DND-41 (cell line): Measurements from ENCODE around the gene TSPOAP1.

ENCODE experiments used
- ATAC-seq: fragments of 200-7000 bp; cut with Tn5 transposase; 3 replicates; pipeline ENCODE4 v1.9.1; 2021; ENCODE audit warnings: low read depth; ENCODE audit not compliant: insufficient read depth
- DNase-seq: peaks from one replicate; pipeline ENCODE4 v3.0.0-alpha.2; 2020
- H2AFZ ChIP-seq: 2 replicates; pipeline ENCODE4 v1.6.0; 2012; ENCODE audit warnings: low read depth, low read length
- H3K27ac ChIP-seq: 2 replicates; pipeline ENCODE4 v1.5.1; 2012; ENCODE audit warnings: low read length, inconsistent platforms
- H3K27me3 ChIP-seq: fragments of 200-600 bp; sonication (generic); 2 replicates; pipeline ENCODE4 v1.6.0; 2012; ENCODE audit warnings: low read length, mild to moderate bottlenecking, inconsistent platforms; ENCODE audit not compliant: insufficient read depth, poor library complexity
- H3K36me3 ChIP-seq: 2 replicates; pipeline ENCODE4 v1.5.1; 2012; ENCODE audit warnings: low read length, inconsistent platforms; ENCODE audit not compliant: insufficient read depth
- H3K4me1 ChIP-seq: 2 replicates; pipeline ENCODE4 v1.5.1; 2012; ENCODE audit warnings: mild to moderate bottlenecking, low read length; ENCODE audit not compliant: insufficient read depth
- H3K4me2 ChIP-seq: 2 replicates; pipeline ENCODE4 v1.6.0; 2012; ENCODE audit warnings: mild to moderate bottlenecking, moderate library complexity, low read length, inconsistent platforms; ENCODE audit not compliant: insufficient read depth
- H3K4me3 ChIP-seq, 2 experiments: fragments of 200-600 bp in 1 of 2; shearing (Covaris generic) in 1 of 2; 2 replicates each; pipeline ENCODE4 v1.5.1; 2012 to 2016; ENCODE audit warnings: inconsistent platforms in 2 of 2, low read length in 2 of 2, mild to moderate bottlenecking in 2 of 2, low read depth in 1 of 2, moderate library complexity in 1 of 2
- H3K79me2 ChIP-seq: 2 replicates; pipeline ENCODE4 v1.6.0; 2012; ENCODE audit warnings: low read length, inconsistent platforms; ENCODE audit not compliant: insufficient read depth
- H3K9ac ChIP-seq: 2 replicates; pipeline ENCODE4 v1.6.0; 2012; ENCODE audit warnings: low read depth, mild to moderate bottlenecking, inconsistent platforms, low read length, moderate library complexity
- H3K9me3 ChIP-seq: 2 replicates; pipeline ENCODE4 v1.5.1; 2012; ENCODE audit warnings: low read length, moderate library complexity, mild to moderate bottlenecking, inconsistent platforms; ENCODE audit not compliant: insufficient read depth, severe bottlenecking
- H4K20me1 ChIP-seq: 2 replicates; pipeline ENCODE4 v1.6.0; 2012; ENCODE audit warnings: low read length; ENCODE audit not compliant: insufficient read depth
- EZH2 ChIP-seq: IDR thresholded peaks from 3 replicates; pipeline ENCODE4 v1.6.1; 2012; ENCODE audit warnings: borderline replicate concordance, low read depth, mild to moderate bottlenecking, moderate library complexity, low read length, inconsistent platforms; ENCODE audit not compliant: severe bottlenecking
- TF ChIP-seq, protein P1 (sequence below): IDR thresholded peaks from 2 replicates; pipeline ENCODE4 v1.5.1; 2012; ENCODE audit warnings: borderline replicate concordance, low read length, moderate library complexity, mild to moderate bottlenecking; ENCODE audit not compliant: poor library complexity, severe bottlenecking; ENCODE audit errors: extremely low read depth

Gene TSPOAP1

DNA sequence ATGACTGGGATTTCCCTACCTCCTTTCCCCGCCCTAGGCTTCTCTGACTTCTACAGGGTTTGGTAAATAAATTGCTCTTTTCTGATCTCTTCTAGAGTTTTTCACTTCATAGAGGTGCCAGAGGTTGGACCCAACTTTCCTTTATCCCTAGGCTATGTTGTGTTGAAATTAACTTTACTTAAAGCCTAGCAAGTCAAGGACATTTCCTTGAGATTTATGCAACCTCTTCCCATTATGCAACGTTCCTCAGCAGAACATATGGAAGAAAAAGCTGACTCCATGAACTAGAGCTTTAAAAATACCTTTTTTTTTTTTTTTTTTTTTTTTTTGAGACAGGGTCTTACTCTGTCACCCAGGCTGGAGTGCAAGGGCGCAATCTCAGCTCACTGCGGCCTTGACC, 63.3 kb downstream of the TSPOAP1 start:
- no peak for ATAC-seq
- no peak for TF ChIP-seq EZH2
- TF ChIP-seq, protein P1, sequence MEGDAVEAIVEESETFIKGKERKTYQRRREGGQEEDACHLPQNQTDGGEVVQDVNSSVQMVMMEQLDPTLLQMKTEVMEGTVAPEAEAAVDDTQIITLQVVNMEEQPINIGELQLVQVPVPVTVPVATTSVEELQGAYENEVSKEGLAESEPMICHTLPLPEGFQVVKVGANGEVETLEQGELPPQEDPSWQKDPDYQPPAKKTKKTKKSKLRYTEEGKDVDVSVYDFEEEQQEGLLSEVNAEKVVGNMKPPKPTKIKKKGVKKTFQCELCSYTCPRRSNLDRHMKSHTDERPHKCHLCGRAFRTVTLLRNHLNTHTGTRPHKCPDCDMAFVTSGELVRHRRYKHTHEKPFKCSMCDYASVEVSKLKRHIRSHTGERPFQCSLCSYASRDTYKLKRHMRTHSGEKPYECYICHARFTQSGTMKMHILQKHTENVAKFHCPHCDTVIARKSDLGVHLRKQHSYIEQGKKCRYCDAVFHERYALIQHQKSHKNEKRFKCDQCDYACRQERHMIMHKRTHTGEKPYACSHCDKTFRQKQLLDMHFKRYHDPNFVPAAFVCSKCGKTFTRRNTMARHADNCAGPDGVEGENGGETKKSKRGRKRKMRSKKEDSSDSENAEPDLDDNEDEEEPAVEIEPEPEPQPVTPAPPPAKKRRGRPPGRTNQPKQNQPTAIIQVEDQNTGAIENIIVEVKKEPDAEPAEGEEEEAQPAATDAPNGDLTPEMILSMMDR = no peak

DNA sequence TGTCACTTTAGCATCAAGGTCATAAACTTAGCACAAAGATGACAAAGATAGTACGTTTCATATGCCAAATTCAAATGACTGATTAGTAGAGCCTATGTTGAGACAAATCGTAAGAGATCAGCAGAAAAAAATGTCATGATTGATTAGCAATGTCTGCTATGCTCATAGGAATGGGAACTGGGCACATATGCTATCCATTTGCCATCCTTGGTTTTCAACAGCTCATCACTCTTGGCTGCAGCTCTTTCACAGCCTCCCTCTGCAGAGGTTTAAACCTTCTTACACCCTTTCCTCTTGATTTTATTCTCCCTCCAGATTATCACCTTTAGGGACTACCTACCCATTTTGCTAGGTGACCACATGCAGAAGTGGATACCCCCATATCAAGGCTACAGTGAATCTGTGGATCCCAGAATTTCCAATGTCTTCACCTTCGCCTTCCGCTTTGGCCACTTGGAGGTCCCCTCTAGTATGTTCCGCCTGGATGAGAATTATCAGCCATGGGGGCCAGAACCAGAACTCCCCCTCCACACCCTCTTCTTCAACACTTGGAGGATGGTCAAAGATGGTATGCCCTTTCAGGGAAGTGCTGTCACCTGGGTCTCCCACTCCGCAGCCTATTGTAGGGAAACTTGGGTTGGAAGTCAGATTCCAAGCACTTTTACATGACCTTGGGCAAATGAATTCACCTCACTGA, 64.0 kb downstream of the TSPOAP1 start:
- DNase-seq (no peak), ATAC-seq (no peak)
- H3K4me2 ChIP-seq = no peak overlapping the region
- no peak overlapping the region for H3K9ac ChIP-seq
- no peaks in the 10 kb centered on the region for H4K20me1 ChIP-seq
- peaks cover 53% of the 10 kb centered on the region for H3K27me3 ChIP-seq
- no peaks in the 10 kb centered on the region for H3K9me3 ChIP-seq
- H3K36me3 ChIP-seq = no peaks in the 10 kb centered on the region
- no peak overlapping the region for H2AFZ ChIP-seq
- TF ChIP-seq, protein P1 = no peak
- no peak for TF ChIP-seq EZH2
- no peak overlapping the region for H3K4me3 ChIP-seq
- no peaks in the 10 kb centered on the region for H3K4me1 ChIP-seq
- H3K27ac ChIP-seq = no peak overlapping the region
- no peaks in the 10 kb centered on the region for H3K79me2 ChIP-seq

More for the DNA sequence above, 63.3 kb downstream of the TSPOAP1 start:
- Histone ChIP-seq H3K79me2 (no peaks in the 10 kb centered on the region), H3K4me3 (no peak overlapping the region), H4K20me1 (no peaks in the 10 kb centered on the region), H2AFZ (no peak overlapping the region), H3K4me1 (no peaks in the 10 kb centered on the region), H3K9me3 (no peaks in the 10 kb centered on the region), H3K27me3 (peaks cover 50% of the 10 kb centered on the region), H3K27ac (no peak overlapping the region), H3K9ac (no peak overlapping the region), H3K4me2 (no peak overlapping the region), H3K36me3 (no peaks in the 10 kb centered on the region)
- DNase-seq = no peak

DNA sequence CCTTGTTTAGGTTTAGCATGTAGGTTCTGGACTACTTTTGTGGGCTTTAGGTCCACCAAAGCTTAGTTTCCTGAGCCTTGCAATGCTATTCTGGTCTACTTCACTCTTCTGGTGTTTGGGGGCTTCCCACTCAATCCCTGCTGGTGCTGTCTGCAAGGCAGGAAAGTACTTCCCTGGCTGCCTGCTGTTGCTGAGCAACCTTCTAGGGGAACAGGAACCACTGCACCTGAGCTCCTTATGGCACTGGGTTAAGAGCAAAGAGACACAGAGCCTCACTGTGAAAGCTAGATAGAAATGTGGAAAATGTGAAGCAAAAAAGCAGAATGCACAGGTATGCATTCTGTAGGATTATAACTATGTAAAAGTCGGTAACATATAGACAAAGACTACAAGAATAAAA, 64.8 kb downstream of the TSPOAP1 start:
- H3K9me3 ChIP-seq = no peaks in the 10 kb centered on the region

More for the DNA sequence above, 64.8 kb downstream of the TSPOAP1 start:
- TF ChIP-seq, protein P1 = no peak
- no peak for TF ChIP-seq EZH2
- Histone ChIP-seq H3K4me2 (no peak overlapping the region), H4K20me1 (no peaks in the 10 kb centered on the region), H3K4me3 (no peak overlapping the region), H2AFZ (no peak overlapping the region), H3K9ac (no peak overlapping the region), H3K36me3 (no peaks in the 10 kb centered on the region), H3K27ac (no peak overlapping the region), H3K79me2 (no peaks in the 10 kb centered on the region), H3K27me3 (peaks cover 54% of the 10 kb centered on the region), H3K4me1 (no peaks in the 10 kb centered on the region)
- DNase-seq = no peak
- ATAC-seq = no peak
